CD4-positive, alpha-beta T cell (primary cell): ENCODE data around the gene DDN. TPM values are rescaled to one million over a fixed set of nuclear protein-coding genes. Genes with fewer than 3 reads are reported as not detected.

Source experiments
- ATAC-seq: fragments of 200-7000 bp; cut with Tn5 transposase; one replicate; pipeline ENCODE4 v1.10.0; 2022; ENCODE audit warnings: mild to moderate bottlenecking; ENCODE audit not compliant: poor library complexity
- CTCF ChIA-PET: fragments of 350-600 bp; sonication (Branson Sonifier 250); formaldehyde crosslinking; loops from one replicate; lab custom pipeline; 2021; ENCODE audit warnings: antibody characterized with exemption, inconsistent platforms; lab: Charles Lee
- POLR2A ChIA-PET: fragments of 350-600 bp; sonication (Branson Sonifier 250); formaldehyde crosslinking; loops from one replicate; lab custom pipeline; 2021; ENCODE audit warnings: antibody characterized with exemption, inconsistent platforms; lab: Charles Lee
- DNase-seq, 14 experiments: peaks; one replicate each; pipeline ENCODE4 v3.0.0-alpha.2; 2013 to 2020; ENCODE audit warnings: mixed read lengths in 2 of 14
- H3K27ac ChIP-seq, 2 donors: one replicate each; pipeline versions ENCODE4 v1.5.1 to v1.7.0; 2013; ENCODE audit warnings: low read length in 2 of 2, low read depth in 1 of 2, mild to moderate bottlenecking in 1 of 2
- H3K27me3 ChIP-seq, 2 experiments: 1 replicate in 1 of 2; 2 replicates in 1 of 2; pipeline versions ENCODE4 v1.6.1 to v1.7.0; 2013; ENCODE audit warnings: low read length in 2 of 2, control low read depth in 1 of 2, mild to moderate bottlenecking in 1 of 2, moderate library complexity in 1 of 2; ENCODE audit not compliant: insufficient read depth in 2 of 2, control insufficient read depth in 1 of 2
- H3K36me3 ChIP-seq: one replicate; pipeline ENCODE4 v1.6.1; 2013; ENCODE audit warnings: low read length, control low read depth; ENCODE audit not compliant: insufficient read depth
- H3K4me1 ChIP-seq: one replicate; pipeline ENCODE4 v1.6.1; 2013; ENCODE audit warnings: low read length, control low read depth; ENCODE audit not compliant: insufficient read depth
- H3K4me3 ChIP-seq: one replicate; pipeline ENCODE4 v1.5.1; 2013; ENCODE audit warnings: mild to moderate bottlenecking, low read length, moderate library complexity
- H3K9me3 ChIP-seq, 2 experiments: 1 replicate in 1 of 2; 2 replicates in 1 of 2; pipeline versions ENCODE4 v1.6.1 to v1.7.0; 2013; ENCODE audit warnings: low read length in 2 of 2, mild to moderate bottlenecking in 2 of 2, control low read depth in 1 of 2, moderate library complexity in 1 of 2; ENCODE audit not compliant: control insufficient read depth in 1 of 2, insufficient read depth in 1 of 2
- H3K27ac Mint-ChIP-seq: one replicate; pipeline ENCODE4 v1.8.0; 2020; ENCODE audit warnings: mixed read lengths
- H3K27me3 Mint-ChIP-seq: one replicate; pipeline ENCODE4 v1.8.0; 2021; ENCODE audit warnings: mixed read lengths
- H3K36me3 Mint-ChIP-seq: one replicate; pipeline ENCODE4 v1.8.0; 2021; ENCODE audit warnings: low read depth, mixed read lengths
- H3K4me1 Mint-ChIP-seq: one replicate; pipeline ENCODE4 v1.8.0; 2021; ENCODE audit warnings: low read depth, mixed read lengths
- H3K4me3 Mint-ChIP-seq: one replicate; pipeline ENCODE4 v1.8.0; 2020; ENCODE audit warnings: mild to moderate bottlenecking, mixed read lengths
- H3K9me3 Mint-ChIP-seq: one replicate; pipeline ENCODE4 v1.8.0; 2020; ENCODE audit warnings: mixed read lengths
- intact Hi-C, 2 experiments: fragments of 100-400 bp; cut with DNase I in 1 of 2; cut with micrococcal nuclease in 1 of 2; formaldehyde crosslinking; loops; one replicate each; pipeline versions ENCODE4 v1.15.1 to v1.9.0; 2023 to 2025; cut with DNase I, micrococcal nuclease
- total RNA-seq, 174 experiments: library from RNA in 2 of 174; stranded (reverse) in 2 of 174; gene quantifications; one replicate each; pipeline ENCODE4 v1.2.3 and lab custom pipeline; 2021 to 2026
- TF ChIP-seq, protein P1 (sequence below): fragments of 200-600 bp; IDR thresholded peaks from one replicate; pipeline ENCODE4 v1.8.0; 2022; ENCODE audit warnings: antibody characterized with exemption, mild to moderate bottlenecking

DDN gene
- total RNA-seq, 2 experiments from 2014 or later = 0.30 to 0.47 TPM

DNA sequence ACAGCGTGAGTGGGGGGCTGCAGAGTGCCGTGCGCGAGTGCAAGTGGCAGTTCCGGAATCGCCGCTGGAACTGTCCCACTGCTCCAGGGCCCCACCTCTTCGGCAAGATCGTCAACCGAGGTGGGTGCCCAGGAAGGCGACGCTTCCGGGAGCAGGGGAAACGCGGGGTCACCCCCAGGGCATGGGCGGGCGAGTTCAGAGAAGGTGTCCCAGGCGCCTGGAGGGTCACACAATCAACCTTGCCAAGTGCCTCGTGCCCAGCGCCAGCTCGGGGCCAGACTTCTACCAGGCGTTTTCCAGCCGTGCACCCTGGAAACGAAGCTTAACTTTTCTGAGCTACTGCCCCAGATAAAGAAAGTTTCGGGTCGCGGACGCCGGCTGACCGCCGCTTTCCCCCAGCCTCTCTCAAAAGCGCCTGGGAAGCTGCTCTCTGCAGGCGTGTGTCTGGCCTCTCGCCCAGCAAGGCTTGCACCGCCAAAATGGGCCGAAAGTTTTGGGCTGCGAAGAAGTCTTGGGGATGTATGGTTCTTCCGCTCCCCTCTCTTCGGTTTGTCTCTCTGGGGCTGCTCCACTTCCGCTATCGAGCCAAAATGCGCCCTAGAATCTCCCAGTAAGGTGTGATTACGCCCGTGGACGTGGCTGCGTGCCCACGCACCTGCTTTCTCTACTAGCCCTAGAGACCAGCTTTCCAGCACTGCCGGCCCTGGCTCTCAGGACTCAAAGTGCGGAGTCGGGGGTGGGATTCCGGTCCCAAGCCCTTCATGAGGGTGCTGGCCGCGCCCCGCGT lies 19.4 kb downstream of the DDN start:
- Mint-ChIP-seq H3K4me1 (peaks cover 54% of the 10 kb centered on the region), H3K27me3 (peaks cover 49% of the 10 kb centered on the region), H3K4me3 (peak overlapping the region; percentile 93), H3K27ac (peak overlapping the region; percentile 82), H3K9me3 (no peaks in the 10 kb centered on the region), H3K36me3 (no peaks in the 10 kb centered on the region)
- intact Hi-C loops = loop anchor here (2.0 to 5.0 kb wide), 4 partner anchors 23 to 57 kb away; partner anchors contain the start of genes ARF3 (in 1 of the 2) and FKBP11 (in 1 of the 2)
- Histone ChIP-seq H3K36me3 (no peaks in the 10 kb centered on the region), H3K4me3 (peak overlapping the region; percentile 58), H3K4me1 (peaks cover 54% of the 10 kb centered on the region), H3K27ac (peak overlapping the region in 1 of 2 donors; percentile 44), H3K9me3 (peaks cover 0 to 3% of the 10 kb centered on the region in 2 experiments), H3K27me3 (peaks cover 14 to 23% of the 10 kb centered on the region in 2 experiments)
- DNase-seq = peak in 8 of 14 experiments; percentile 35 to 77 (median 52)
- POLR2A ChIA-PET = interaction anchor here (0.6 to 5.4 kb wide), 14 partner anchors 8 to 209 kb away, joined by 3 to 38 read pairs (median 6); partner anchors contain the start of genes ARF3, DDN, DDX23 and FKBP11
- ATAC-seq = peak; percentile 30
- TF ChIP-seq, protein P1, sequence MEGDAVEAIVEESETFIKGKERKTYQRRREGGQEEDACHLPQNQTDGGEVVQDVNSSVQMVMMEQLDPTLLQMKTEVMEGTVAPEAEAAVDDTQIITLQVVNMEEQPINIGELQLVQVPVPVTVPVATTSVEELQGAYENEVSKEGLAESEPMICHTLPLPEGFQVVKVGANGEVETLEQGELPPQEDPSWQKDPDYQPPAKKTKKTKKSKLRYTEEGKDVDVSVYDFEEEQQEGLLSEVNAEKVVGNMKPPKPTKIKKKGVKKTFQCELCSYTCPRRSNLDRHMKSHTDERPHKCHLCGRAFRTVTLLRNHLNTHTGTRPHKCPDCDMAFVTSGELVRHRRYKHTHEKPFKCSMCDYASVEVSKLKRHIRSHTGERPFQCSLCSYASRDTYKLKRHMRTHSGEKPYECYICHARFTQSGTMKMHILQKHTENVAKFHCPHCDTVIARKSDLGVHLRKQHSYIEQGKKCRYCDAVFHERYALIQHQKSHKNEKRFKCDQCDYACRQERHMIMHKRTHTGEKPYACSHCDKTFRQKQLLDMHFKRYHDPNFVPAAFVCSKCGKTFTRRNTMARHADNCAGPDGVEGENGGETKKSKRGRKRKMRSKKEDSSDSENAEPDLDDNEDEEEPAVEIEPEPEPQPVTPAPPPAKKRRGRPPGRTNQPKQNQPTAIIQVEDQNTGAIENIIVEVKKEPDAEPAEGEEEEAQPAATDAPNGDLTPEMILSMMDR = no peak
- CTCF ChIA-PET = interaction anchor here (0.8 to 6.6 kb wide), 13 partner anchors 8 to 127 kb away, joined by 3 to 62 read pairs (median 4); partner anchors contain the start of genes ARF3 and FKBP11

DNA sequence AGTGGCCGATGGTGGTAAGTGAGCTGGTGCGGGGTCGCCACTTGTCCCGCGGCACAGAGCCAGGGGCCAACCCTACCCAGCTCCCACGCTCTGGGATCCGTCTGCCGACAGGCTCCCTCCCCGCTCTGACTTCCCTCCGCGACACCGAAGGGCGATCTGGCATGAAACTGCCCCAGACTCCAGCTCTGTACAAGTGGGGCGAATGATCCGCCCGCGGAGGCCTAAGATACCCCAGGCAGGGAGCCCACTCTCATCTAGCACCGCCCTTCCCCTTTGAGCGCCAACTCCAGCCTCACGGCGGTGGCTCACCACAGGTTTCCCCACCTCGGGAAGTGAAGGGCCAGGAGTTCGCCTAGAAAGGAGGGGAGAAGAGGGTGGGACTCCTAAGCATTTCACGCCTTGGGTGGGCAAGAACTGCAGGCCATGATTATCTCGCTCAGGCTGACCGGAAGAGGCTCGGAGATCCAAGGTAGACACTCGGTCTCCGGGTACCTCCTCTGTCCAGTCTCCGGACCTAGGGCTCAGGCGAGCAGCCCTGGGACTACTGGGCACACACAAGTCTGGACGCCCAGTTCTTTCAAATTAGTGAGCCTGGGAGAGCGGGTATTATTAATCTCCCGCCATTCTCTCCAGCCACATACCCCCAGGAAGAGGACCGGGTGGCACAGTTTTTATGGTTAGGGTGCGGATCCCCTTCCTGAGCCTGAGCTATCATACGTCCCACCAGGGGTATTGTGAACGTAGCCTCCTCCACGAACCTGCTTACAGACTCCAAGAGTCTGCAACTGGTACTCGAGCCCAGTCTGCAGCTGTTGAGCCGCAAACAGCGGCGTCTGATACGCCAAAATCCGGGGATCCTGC lies 20.2 kb downstream of the DDN start:
- peak overlapping the region; percentile 82 for H3K27ac Mint-ChIP-seq
- H3K36me3 Mint-ChIP-seq = no peaks in the 10 kb centered on the region
- no peak overlapping the region for H3K27ac ChIP-seq
- H3K9me3 ChIP-seq = peaks cover 0 to 3% of the 10 kb centered on the region in 2 experiments
- peaks cover 58% of the 10 kb centered on the region for H3K4me1 ChIP-seq
- no peaks in the 10 kb centered on the region for H3K9me3 Mint-ChIP-seq
- ChIA-PET POLR2A (interaction anchor here (1.0 to 5.4 kb wide), 15 partner anchors 9 to 210 kb away, joined by 3 to 38 read pairs (median 5); partner anchors contain the start of genes ARF3, DDN, DDX23 and FKBP11), CTCF (interaction anchor here (0.7 to 6.6 kb wide), 19 partner anchors 9 to 126 kb away, joined by 3 to 62 read pairs (median 7); partner anchors contain the start of genes ARF3, DDN, FKBP11 and PRKAG1)
- TF ChIP-seq, protein P1 = no peak
- H3K4me1 Mint-ChIP-seq = peaks cover 54% of the 10 kb centered on the region
- H3K4me3 ChIP-seq = peak overlapping the region; percentile 58
- ATAC-seq (peak; percentile 5), DNase-seq (peak in 3 of 14 experiments; percentile 14 to 54 (median 41))
- no peaks in the 10 kb centered on the region for H3K36me3 ChIP-seq
- H3K4me3 Mint-ChIP-seq = peak overlapping the region; percentile 93
- intact Hi-C loops = loop anchor here (2.0 to 5.0 kb wide), 3 partner anchors 42 to 57 kb away; partner anchors contain the start of gene FKBP11 (in 1 of the 2)
- H3K27me3 Mint-ChIP-seq = peaks cover 56% of the 10 kb centered on the region
- peaks cover 19 to 32% of the 10 kb centered on the region in 2 experiments for H3K27me3 ChIP-seq
